ENCODE measurements around the gene CCDC148.

- TF ChIP-seq POLR2A (IDR thresholded peaks at IDR 0.05; ENCODE audit: low read length) (peak; percentile 36), GATA1 (IDR thresholded peaks at IDR 0.05; ENCODE audit: low read depth, low read length) (no peak)
These were observed at the start of gene CCDC148, which contains the start of gene PKP4 for GRCh38 chr2:158456309-158457066.

Measured in erythroblast (primary cell).